NCI-H128 (cell line): ENCODE data around the gene SVEP1.
"Not testable (repeated sequence)": the region's sequence is repeated elsewhere in the genome, so short reads cannot be mapped to it uniquely, and the experiment has no call there.

Experiments
- DNase-seq: peaks from one replicate; lab custom pipeline; 2025; ENCODE audit not compliant: unreplicated experiment; lab: John Stamatoyannopoulos, UW

The SVEP1 gene

DNA sequence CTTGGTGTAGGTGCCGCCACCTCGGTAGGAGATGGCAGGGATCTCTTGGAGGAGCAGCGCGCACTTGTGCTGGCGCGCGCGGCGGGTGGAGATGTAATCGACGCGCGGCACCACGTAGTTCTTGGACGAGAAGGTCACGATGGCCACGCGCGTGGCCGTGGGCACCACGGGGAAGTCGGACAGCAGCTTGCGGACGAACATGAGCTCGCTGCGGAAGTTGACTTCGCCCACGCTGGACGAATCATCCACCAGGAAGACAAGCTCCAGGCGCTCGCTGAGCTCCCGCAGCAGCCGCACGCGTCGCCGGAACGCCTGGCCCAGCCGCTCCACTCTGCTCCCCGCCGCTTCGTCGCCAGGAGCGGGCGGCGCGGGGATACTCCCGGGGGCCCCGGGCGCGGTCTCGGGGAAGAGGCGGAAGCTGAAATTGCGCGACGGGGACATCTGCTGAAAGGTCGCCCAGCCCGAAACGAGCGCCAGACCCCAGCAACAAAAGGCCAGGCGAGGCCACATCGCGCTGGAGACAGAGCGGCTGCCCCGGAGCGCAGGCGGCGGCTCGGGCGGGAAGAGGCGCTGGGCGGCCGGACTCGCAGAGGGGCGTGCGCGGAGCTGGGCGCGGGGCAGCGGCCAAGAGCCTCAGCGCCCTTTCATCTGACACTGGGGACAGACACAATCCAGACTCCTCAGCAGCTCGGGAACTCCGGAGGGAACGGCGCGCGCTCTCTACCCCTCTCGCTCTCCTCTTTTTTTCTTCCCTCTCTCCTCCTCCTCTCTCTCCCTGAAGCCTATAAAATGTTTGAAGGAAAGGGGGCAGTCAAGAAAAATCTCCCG is at the start of gene SVEP1:
Gene SVEP1, minus strand, starts transcription at position 708 of the 828 bp plus-strand sequence. Its CDS starts 198 bp downstream, at position 510.
- DNase-seq: no peak

GRCh38 chr9:110626101-110626829 is 46.7 kb upstream of the SVEP1 start:
- no peak for DNase-seq

GRCh38 chr9:110623462-110624025 is 44.0 kb upstream of the SVEP1 start:
- peak; percentile 44 for DNase-seq

GRCh38 chr9:110622368-110622767 is 42.8 kb upstream of the SVEP1 start:
- DNase-seq: no peak

GRCh38 chr9:110620726-110621125 is 41.2 kb upstream of the SVEP1 start:
- DNase-seq: no peak

DNA sequence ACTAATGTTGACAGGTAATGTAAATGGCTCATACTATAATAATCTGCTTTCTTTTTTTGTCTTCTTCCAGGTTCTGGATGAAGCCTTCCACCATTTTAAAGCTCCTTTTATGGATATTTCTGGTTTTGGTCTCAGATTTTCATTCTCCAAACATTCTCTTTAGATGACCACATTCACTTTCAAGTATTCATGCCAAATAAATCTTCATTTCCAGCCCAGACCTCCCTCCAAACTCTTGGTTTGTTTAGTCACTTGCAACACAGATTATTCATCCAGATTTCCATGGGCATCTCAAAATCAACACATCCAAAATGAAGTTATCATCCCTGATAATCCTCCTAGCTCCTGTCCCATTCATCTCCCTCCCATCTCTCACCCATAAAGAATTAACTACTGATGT is 40.3 kb upstream of the SVEP1 start:
- no peak for DNase-seq

- no peak for DNase-seq
These were observed 36.0 kb upstream of the SVEP1 start for GRCh38 chr9:110615498-110615897.

DNA sequence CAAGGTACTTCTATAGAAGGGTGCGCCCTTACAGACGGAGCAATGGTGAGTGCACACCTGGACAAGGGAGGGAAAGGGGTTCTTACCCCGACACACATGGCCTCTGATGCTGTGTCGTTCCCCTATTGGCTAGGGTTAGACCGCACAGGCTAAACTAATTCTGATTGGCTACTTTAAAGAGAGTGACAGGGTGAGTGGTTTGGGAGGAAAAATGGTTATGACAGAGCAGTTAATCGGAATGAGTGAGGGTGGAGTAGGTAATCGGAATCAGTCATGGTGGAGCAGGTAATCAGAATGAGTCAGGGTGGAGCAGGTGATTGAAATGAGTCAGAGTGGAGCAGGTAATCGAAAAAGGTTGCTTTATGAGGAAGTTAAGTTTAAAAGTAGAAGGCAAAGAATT is 35.0 kb upstream of the SVEP1 start:
- DNase-seq: not testable (repeated sequence)

DNA sequence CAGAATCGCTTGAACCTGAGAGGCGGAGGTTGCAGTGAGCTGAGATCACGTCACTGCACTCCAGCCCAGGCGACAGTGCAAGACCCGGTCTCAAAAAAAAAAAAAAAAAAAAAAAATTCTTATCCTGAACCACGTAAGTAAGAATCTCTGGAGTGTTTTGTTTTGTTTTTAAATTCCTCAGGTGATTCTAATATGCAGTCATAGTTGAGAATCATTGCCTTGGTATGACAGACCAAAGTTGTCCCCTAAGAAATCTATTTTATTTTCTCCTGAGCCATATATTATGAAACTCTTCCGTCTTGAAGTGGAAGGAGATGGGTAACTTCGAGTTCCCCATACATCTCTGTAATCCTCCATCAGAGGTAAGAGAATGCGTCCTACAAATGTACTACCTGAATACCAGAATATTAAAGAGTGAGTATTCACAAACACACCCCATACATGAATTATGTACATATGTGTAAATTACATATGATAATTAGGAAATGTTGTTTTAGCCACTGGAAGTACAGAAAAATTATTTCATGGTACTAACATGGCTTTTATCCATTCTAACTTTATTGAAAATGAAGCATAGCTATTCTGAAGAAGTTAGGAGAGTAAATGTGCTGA is 26.7 kb upstream of the SVEP1 start:
- DNase-seq: no peak

DNA sequence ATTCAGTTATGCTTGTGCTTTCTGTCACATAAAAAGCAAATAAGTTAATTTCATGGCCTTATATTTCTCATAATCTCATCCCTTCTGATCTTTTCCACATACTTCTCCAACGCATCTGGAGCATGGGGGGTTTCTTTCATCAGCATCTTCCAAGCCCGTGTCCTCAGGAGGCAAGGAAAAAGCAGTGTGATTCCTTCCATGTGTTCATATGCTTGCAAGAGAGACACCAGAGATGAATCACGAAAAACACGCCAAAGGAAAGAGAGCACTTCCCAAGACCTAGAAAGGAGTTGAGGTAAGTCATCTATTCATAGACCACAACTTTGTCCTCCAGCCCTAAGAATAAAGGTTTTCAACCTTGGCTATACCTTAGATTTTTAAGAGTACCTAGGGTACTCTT is 26.0 kb upstream of the SVEP1 start:
- DNase-seq: no peak

- DNase-seq: no peak
These were observed 24.6 kb upstream of the SVEP1 start for GRCh38 chr9:110604171-110604601.

- DNase-seq: no peak
These were observed 22.7 kb upstream of the SVEP1 start for GRCh38 chr9:110602281-110602680.

GRCh38 chr9:110601098-110601497 is 21.6 kb upstream of the SVEP1 start:
- DNase-seq: no peak

DNA sequence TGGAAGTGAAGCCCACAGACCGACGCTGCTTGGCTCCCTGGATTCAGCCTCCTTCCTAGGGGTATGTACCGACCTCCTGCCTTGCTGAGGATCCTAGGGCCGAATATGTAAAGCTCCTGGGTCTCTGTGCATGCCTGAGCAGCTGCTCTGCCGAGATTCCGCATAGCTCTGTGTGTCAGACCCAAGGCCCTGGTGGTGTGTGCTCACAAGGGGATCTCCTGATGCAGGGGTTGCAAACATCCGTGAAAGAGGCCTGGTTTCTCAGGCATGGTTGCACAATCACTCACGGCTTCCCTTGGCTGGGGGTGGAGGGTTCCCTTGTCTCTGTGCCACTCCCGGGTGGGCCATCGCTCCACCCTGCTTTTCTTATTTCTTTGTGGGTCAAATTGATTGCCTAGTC is 19.9 kb upstream of the SVEP1 start:
- no peak for DNase-seq

- DNase-seq: no peak
These were observed 12.7 kb upstream of the SVEP1 start for GRCh38 chr9:110592044-110592830.

GRCh38 chr9:110591526-110591925 is 12.0 kb upstream of the SVEP1 start:
- DNase-seq: no peak

DNA sequence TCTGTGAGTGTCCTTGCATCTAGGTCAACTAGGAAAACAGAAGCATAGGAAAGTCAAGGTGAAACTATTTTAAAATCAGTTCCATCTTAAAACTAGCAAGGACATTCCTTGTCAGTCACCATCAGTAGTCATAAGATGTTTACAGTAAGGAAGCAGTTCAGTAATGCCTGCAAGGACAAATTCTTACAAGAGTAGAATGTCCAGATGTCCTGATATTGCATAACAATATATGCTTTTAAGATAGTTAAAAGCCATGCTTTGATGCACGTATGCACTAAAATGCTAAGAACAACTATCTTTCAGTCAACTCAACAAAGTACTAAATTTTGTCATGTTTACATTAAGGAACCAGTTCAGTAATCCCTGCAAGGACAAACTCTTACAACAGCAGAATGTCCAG is 11.3 kb upstream of the SVEP1 start:
- no peak for DNase-seq

- no peak for DNase-seq
These were observed 8.8 kb upstream of the SVEP1 start for GRCh38 chr9:110588296-110588695.

DNA sequence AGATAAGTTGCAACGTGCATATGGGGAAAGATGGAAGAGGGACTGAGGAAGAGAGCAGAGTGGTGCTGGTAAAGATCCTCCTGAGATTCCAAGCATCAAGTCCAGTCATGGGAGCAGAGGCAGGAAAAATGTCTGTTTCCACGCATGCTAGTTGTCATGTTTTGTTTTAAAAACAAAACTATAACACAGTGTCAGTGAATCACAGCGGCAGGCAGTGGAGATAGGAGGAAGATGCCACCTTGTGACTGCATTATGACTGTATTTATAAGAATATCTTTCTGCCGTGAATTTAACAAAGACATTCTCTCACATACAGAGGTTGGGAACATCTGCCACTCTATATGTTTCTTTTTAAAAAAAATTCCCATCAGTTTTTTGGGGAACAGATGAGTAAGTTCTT is 3.7 kb upstream of the SVEP1 start:
- DNase-seq: no peak

- no peak for DNase-seq
These were observed 2.6 kb upstream of the SVEP1 start for GRCh38 chr9:110582156-110582555.

DNA sequence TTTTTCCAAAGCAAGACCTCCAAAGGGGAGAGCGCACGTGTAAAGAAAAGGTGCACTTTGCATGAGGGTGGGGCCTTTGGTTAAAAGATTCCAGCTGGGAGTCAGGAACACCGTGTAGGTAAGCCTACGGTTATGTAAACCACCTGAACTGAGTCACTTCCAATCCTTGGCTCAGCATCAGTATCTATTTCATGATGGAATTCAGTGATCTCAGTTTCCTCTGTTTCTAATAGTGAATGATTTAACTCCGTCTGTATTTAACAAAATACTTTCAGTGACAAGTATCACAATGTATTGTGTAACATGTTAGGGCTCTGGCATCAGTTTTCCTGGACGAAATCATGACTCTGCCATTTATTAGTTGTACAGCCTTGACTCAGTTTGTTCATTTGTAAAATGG is 1.3 kb upstream of the SVEP1 start:
- DNase-seq: no peak
